NCI-H2081 treated with DMSO at 0.1 percent for 48 hours (cell line): ENCODE data around the gene LAMC1.
"Not testable (repeated sequence)": the region's sequence is repeated elsewhere in the genome, so short reads cannot be mapped to it uniquely, and the experiment has no call there.

Source experiments
- DNase-seq: peaks from one replicate; lab custom pipeline; 2025; lab: John Stamatoyannopoulos, UW

LAMC1 gene

DNA sequence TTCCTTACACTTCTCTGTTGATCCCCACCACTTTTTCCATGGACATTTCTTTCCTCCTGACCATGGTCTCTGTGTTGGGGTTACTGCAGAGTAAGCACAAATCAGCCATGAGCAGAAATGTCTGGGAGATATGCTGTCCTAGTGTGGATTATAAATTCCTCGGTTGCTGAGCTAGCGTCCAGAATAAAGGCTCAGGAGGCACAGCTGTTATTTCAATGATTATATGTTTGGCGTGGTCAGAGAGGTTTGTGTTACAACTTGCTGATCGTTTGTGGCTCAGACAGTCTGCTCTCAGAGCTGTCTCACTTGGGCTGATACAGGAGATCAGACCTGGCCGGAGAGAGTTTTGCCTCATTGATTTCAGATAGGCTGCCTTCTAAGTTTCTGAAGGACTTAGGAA lies 125.4 kb downstream of the LAMC1 start:
- DNase-seq, result no peak

DNA sequence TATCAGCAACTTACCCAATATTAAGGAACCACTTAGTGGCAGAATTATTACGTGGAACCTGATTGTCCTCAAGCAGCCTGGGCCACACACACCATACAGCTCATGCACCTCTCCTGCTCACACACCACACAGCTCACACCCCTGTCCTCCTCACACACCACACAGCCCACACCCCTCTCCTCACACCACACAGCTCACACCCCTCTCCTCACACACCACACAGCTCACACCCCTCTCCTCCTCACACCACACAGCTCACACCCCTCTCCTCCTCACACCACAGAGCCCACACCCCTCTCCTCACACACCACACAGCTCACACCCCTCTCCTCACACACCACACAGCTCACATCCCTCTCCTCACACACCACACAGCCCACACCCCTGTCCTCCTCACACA lies 126.1 kb downstream of the LAMC1 start:
- no peak for DNase-seq

DNA sequence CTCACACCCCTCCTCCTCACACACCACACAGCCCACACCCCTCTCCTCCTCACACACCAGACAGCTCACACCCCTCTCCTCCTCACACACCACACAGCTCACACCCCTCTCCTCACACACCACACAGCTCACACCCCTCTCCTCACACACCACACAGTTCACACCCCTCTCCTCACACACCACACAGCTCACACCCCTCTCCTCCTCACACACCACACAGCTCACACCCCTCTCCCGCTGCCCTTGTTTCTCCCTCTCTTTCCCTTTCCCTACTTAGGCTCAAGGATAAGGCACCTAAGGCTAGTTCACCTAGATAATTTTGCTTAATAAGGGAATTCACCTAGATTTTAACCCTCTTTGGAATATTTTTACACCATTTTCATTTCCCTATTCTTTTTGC lies 126.8 kb downstream of the LAMC1 start:
- not testable (repeated sequence) for DNase-seq

DNA sequence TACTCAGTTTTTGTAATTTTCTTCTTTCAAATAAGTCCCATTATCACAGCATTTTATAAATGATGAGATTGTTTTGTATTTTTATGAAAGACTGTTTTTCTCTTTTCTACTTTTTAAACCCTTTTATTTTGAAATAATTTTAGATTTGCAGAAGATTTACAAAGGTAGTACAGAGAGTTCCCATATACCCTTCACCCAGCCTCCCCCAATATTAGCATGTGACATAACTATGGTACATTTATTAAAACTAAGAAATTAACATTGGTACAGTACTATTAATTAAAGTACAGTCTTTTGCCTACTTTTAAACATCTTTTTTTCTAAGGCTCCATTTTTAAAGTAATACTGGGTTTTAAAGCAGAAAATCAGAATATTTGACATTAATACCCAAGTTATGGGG lies 127.2 kb downstream of the LAMC1 start:
- DNase-seq, result no peak

DNA sequence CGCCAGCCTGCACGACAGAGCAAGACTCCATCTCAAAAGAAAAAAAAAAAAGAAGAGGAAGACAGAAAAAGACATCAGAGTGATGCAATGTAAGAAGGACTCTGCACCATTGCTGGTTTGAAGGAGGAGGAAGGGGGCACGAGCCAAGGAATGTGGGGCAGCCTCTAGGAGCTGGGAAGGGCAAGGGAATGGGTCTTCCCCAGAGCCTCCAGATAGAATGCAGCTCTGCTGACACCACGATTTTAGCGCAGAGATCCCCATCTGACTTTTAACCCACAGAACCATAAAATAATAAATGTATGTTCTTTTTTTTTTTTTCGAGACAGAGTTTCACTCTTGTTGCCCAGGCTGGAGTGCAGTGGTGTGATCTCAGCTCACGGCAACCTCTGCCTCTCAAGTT lies 129.0 kb downstream of the LAMC1 start:
- DNase-seq, result no peak

DNA sequence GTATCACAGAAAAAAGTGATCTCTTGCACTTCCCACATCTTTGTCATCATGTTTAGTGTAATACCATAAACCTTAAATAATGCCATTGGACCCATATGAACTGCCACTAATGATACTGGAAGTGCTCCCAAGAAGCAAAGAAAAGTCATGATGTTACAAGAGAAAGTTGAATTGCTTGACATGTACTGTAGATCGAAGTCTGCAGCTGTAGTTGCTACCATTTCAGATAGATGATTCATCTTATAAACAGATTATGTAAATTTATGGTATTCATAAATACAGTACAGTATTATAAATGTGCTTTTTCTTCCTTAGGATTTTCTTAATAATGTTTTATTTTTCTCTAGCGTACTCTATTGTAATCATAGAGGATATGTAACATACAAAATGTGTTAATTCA lies 132.7 kb downstream of the LAMC1 start:
- DNase-seq, result no peak

DNA sequence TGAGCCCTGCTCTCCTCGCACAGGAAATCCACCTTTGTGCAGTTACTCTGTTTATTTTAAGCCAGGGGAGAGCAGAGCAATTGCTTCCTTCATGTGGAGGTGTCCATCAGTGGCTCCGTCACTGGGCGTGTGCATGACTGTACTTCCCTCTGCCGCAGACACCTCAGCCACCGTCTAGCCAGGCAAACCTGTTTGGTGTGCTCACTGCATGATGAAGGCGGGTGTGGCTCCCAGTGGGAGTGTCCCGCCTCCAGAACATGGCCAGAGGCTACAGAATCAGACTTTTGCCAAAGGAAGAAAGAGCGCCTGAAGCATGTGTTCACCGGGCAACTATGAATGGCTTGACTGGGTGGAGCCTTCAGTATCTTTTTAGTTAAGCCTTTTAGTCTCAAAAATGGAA lies 136.7 kb downstream of the LAMC1 start:
- DNase-seq, result no peak

DNA sequence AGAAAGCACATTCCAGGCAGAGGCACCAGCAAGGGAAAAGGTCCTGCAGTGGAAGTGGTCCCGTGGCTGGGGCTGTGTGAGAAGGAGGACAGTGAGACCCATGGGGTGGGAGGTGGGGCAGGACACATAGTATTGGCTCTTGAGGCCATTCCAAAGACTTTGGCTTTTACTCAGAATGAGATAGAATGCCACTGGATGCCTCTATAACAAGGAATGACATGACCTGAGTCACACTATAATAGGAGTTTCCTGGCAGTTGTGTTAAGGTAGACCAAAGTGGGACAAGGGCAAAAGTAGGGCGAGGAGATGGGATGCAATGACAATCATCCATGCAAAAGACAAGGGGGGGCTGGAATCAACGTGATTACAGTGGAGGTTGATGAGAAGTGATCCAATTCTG lies 138.2 kb downstream of the LAMC1 start:
- no peak for DNase-seq

DNA sequence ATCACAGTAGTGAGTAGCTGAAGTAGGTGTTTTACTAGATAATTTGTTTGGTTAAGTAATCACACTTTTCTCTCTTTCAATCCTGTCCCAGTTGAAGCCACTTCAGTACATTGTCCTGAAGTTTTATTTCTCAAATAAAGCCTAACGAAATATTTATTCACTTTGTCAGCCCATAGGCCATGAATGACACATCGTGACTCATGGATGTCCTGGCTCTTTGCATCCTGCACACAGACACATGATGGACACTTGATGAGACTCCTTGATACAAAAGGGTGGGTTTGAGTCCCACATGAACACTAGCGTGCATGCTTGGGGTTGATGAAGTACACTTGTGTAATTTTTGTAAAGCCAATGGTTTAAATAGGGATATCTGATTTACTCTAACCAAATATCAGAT lies 140.1 kb downstream of the LAMC1 start:
- no peak for DNase-seq

DNA sequence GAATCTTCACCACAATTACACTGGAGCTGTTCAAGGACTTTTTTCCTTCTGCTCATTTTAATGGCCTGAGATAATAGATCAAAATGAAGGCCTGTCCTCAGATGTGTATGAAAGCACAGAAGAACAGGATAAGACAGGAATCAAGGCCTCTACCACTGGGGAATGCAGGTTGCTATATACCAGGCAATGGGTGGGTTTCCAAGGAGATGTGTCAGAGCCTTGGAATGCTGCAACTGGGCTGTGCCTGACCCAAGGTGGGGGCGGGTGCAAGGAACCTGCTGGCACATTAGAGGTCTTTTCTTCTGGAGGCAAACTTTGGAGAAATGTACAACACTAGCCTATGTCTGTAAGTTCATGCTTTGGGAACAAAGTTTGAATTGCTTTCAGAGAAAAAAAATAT lies 141.1 kb downstream of the LAMC1 start:
- no peak for DNase-seq

DNA sequence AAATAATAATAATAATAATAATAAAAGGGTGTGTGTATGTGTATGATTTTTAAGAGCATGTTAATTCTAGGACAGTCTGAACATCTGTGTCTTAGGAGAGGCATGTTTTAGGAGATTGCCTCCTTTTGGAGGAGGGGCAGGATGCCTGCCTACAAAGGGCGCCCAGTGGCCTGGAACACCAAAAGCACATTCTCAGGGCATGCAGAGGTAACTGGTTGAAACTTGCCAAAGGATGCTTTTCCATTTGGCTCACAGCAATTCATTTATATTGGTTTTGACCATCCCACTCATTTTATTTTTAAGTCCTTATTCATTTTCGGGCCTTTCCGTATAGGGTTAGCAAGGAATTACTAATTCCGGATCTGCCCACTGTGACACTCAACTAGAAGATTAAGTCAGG lies 141.7 kb downstream of the LAMC1 start:
- DNase-seq, result no peak

DNA sequence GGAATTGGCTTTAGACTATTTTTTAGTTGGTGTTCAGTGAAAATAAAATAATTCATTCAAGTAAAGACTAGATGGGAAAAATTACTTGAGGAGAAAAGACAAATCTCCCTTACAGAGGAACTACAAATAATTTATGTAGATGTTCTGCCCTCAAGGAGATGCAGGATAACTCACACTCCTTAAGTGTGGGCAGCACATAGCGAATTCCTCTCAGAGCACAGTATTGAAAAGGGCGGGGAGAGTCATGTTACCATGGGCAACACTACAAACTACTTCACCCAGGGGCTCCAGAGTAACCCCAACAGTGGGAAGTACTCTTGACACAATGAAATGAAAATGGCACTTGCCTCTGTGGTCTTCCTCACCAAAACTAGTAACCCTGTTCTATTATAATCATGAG lies 142.2 kb downstream of the LAMC1 start:
- no peak for DNase-seq

DNA sequence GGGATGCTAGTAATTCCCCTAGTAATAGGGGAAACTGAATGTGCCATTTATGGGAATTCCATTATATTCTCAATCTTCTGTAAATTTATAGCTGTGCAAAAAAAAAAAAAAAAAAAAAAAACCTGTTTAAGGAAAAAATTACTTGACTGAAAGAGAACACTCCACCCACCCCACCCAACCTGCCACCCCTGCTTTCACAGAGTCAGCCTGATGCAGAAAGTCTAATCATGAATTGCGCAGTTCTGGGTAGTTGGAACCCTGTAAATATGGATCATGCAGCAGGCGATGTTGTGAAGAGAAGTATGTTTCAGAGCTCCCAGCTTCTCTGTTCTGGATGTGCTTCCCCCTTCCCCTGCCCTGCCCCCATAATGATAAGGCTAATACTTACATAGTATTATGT lies 143.2 kb downstream of the LAMC1 start:
- no peak for DNase-seq

DNA sequence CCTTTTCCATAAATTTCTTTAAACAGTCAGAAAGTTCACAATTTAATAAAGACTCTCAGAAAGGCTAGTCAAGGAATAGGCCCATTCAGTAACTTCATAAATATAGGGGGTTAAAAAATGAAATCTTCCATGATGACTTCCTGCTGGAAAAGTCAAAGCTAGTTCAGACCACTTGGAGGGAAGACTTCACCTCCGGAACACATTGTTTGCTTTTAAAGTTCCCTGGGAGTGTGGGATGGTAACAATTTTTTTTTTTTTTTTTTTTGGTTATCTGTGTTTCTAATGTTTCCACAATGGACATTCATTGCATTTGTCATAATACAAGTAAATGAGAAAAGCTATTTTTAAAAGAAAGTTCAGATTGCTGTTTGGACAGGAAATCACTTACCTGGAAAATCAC lies 144.5 kb downstream of the LAMC1 start:
- DNase-seq, result no peak

DNA sequence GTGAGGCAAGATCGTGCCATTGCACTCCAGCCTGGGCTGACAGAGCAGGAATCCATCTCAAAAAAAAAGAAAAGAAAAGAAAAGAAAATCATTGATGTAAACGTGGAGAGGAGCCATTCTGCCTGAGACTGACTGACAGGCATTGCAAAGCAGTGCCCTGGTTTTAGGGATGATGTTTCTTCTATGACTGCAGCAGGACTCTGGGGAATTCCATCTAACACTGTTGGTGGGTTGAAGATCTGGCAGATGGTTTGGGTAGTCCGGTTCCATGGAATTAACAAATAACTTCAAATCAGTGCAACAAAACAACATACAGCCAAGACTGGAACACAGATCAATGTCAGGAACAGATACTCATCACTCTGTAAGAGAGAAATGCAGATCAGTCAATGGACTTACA lies 145.1 kb downstream of the LAMC1 start:
- DNase-seq, result no peak

DNA sequence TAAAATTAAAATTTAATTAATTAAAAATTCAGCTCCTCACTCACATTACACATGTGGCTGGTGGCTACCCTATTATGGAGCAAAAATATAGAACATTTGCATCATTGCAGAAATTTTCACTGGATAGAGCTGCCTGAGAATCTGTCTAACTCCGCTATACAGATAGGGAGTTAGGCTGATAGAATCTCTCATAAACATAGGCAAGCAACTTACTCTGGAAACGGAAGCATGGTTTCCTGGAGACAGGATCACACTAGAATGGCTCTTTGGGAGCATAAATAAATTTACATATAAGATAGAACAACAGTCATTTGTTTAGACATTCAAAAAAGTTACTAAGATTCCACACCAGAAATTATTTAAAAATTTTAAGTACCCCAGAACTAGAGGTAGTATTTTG lies 150.6 kb downstream of the LAMC1 start:
- no peak for DNase-seq

DNA sequence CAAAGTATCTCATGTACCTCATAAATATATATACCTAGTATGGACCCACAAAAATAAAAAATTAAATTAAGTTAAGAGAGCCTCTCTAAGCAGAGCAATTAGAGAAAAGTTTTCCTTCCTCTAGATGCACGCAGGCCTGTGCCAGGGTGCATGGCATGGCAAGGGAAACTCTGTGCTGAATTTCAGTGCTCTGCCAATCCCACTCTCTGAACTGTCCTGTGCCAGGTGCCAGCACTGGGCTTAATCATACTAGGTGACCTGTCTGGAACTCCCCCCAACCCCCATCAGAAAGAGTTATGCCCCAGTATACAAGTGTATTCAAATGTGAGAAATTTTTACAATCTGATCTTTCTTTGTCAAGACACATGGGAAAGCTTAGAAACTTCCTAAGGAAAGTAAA lies 152.4 kb downstream of the LAMC1 start:
- DNase-seq, result no peak

DNA sequence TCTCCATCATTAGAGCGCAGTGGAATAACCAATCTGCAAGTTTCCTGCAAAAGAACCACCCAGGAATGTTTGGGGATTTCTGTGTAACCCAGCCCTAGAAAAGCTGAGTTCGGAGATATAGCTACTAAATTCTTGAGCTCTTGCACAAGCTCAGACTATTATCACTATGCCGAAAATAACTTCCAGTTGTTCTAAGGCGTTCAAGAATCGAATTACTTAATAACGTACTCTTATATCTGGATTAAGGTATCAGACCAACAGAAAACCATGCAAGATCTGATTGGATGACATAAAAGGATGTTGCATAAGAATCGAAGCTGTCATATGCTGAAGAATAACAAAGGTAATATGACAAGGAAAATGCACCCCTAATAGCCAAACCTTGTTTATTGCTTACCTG lies 155.3 kb downstream of the LAMC1 start:
- no peak for DNase-seq

DNA sequence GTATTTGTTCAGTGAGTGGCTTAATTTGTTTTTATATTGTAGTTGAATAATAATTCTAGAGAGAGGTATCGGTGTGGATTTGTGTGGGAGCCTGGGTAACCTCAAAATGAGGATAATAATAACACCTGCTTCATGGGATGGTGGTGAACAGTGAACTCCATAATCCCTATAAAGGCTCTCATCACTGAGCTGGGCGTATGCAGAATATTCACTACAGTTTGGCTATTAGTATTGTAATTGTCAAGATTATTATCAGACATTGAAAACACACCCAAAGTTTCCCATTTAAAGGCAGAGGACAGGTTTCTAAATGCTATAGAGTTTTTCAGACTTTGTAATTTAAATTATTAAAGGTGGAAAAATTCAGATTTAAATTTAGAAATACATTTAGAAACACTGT lies 155.8 kb downstream of the LAMC1 start:
- no peak for DNase-seq

DNA sequence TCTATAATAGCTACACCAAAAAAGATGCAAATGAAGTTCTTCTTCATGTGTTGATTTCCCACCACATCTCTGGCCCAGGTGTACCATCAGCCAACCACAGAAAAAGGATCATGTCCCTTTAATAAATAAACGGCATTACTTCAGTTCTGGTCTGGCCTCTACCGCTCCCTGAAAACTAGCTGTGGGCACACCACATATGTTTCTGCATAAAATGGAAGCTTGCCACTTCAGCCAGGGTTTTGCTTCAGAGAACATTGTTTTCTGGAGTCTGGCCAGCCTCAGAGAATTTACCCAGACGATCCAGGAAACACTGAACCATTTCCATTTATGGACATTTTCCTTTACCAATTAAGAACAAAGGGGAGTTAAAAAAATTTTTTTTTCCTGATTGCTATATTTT lies 157.0 kb downstream of the LAMC1 start:
- DNase-seq, result no peak

DNA sequence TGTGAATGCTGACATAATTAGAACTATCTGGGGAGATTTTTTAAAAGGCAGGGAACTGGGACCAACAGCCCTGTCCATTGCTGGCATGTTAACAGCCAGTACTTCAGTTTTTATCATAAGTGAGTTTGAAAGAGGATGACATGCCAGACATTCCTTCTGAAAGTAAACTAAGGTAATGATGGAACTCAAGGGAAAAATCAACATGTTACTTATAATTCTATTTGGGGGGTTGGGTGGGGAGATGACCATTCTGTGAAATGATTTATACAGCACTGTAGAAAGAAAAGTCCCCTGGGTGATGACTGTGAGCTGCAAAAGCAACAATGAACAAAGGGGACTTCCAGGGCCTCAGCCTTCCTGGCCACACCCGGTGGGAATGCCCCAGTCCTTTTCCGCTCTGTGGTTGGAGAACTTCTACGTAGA lies 157.4 kb downstream of the LAMC1 start:
- DNase-seq, result no peak

DNA sequence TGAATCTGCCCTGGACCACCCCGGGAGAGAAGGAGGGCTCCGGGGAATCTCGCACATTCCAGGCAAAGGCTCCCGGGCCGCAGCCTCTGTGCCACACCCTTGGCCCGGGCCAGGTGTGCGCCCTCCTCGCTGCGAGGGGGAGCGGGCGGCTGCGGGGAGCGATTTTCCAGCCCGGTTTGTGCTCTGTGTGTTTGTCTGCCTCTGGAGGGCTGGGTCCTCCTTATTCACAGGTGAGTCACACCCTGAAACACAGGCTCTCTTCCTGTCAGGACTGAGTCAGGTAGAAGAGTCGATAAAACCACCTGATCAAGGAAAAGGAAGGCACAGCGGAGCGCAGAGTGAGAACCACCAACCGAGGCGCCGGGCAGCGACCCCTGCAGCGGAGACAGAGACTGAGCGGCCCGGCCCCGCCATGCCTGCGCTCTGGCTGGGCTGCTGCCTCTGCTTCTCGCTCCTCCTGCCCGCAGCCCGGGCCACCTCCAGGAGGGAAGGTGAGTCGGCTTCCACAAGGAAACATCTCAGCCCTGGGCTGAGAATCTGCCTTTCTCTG lies 162.8 kb downstream of the LAMC1 start, which contains the start of gene LAMC2:
TSS of gene LAMC2 (plus strand) at position 324 of the 550 bp plus-strand sequence. CDS start at position 413, 89 bp downstream.
- peak; percentile 33 for DNase-seq

DNA sequence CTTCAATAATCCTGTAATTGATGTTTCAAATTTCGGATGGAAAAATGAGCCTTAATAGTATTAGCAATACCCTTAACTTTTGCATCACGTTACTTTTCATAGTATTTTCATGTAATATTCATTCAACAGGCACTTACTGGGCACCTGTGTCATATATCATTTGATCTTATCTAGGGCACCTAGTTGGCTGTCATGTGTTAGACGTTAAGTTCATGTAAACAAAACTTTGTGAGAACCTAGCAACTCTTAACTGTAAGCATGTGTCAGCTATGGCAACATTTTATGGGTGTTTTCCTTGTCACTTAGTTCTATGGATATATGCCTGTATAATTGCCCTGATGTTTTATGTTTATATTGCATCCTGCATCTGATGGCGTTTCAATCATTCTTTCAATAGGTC lies 163.6 kb downstream of the LAMC1 start:
- DNase-seq, result no peak

DNA sequence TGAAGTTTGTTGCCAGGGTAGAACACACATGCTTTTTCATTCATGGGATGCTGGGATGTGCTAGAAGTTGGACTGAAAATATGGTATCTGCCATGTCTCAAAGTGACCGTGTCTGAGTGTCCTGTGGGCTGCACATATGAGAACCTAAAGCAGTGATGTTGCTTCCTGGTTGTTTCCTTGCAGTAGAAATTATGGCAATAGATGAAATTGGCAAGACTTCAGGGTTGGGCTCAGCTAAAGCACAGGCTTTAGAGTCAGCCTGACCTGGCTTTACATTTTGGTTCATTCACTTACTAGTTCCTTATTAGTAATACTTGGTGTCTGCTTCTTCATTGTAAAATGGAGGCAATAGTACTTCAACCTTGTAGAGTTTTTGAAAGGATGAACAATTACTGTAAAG lies 165.0 kb downstream of the LAMC1 start:
- no peak for DNase-seq

DNA sequence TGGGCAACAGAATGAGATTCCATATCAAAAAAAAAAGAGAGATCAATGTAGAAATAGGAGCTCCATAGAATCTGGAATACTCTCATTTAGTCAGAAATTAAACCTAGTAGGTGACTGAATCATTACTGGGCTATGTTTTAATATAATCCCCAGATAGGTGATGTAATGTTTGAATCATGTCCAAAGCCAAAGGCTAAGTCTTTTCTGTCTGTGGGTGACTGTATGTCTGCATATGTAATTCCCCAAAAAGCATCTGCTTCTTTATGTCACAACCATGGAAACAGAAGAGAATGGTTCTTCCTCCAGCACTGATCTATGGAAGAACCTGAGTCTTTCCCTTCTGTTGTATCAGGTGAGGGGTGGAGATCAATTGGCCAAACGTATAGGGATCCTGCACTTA lies 168.6 kb downstream of the LAMC1 start:
- no peak for DNase-seq
